TTC549 (cell line): ENCODE data around the gene PTPRD.
"Not testable (repeated sequence)": the region's sequence is repeated elsewhere in the genome, so short reads cannot be mapped to it uniquely, and the experiment has no call there.

Experiments
- FAIRE-seq: peaks from 2 replicates; lab custom pipeline; 2012; peaks lifted over from hg19 to GRCh38; lab: Jason Lieb, UNC

PTPRD gene

DNA sequence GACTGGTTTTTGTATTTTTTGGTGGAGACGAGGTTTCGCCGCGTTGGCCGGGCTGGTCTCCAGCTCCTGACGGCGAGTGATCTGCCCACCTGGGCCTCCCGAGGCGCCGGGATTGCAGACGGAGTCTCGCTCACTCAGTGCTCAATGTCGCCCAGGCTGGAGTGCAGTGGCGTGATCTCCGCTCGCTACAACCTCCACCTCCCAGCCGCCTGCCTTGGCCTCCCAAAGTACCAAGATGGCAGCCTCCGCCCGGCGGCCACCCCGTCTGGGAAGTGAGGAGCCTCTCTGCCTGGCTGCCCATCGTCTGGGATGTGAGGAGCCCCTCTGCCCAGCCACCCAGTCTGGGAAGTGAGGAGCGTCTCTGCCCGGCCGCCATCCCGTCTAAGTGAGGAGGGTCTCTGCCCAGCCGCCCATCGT, 163.6 kb downstream of the PTPRD start:
- FAIRE-seq = not testable (repeated sequence)

DNA sequence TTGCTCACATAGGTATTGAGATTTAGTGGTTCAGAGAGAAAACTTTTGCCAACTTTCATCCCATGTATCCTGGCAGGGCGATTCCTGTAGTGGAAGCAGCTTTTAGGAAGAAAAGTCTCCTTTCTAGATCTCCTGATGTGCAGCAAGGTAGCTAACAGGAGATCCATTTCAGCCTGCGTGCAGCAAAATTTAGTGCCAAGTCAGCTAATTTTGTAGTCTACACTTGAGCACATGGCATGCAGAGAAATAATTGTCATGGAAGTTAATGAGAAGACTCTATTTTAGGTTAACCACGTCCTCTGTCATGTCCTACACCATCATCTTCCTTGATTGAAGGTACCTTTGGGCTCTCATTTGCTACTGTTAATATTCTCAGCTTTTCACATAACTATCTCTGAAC, 165.8 kb downstream of the PTPRD start:
- FAIRE-seq = no peak

DNA sequence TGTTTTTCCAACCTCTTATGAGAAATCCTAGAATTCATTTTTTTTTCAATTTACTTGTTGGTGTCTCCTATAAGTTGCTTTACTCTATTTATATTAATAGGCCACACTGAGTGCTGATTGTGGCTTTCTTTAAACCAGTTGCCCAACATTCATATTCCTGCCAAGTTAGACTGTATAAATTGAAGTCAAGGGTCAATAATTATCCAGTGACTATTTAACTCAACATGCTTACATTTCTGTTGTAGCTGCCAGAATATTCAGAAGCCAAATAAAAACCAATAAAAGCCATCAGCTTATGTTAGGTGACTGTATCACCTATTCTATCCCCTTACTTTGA, 169.0 kb downstream of the PTPRD start:
- FAIRE-seq = no peak

DNA sequence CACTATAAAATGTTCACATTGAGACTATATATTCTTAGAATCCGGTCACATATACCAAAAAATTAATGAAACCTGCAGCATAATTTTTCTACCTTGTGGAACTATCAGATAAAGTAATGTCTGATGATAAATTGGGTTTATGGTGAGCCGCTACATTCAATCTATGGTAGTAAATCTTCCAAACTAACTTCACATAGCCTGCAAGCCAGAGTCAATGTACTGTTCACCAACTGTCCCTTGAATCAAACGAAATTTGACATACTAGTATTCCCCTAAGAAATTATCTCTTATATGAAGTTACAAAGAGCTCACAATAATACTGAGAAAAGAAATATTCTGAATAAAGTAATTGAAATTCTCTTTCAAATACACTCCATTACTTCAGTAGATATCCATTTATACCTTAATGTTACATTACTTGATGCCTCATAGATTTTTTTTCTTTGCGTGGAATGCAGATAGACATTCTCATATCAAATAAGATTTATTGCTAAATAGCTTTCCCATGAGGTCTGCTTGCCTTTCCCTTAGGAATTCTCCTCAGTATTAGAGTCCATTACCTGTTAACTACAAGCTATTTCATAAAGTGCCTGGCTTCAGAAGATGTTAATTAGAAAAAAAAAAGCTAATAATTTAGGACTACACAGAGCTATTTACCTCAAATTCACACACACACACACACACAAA, 169.5 kb downstream of the PTPRD start:
- no peak for FAIRE-seq

DNA sequence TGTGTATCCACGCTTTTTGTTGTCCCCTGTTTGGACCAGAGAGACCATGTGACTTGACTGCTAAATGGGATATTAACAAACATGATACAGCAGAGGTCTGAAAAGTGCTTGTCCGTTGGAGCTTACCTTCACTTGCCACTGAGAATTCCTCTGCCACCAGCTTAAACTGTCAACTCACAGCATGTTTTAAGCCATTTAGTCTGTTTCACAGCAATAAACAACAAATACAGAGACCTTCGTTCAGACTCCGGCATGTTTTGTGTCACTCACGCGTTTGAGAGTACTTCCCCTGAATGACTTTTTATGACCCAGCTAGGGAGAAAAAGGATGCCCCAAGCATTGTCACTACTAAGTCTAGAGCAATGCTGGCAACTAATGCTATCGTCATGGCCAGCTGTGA, 173.8 kb downstream of the PTPRD start:
- FAIRE-seq = no peak

DNA sequence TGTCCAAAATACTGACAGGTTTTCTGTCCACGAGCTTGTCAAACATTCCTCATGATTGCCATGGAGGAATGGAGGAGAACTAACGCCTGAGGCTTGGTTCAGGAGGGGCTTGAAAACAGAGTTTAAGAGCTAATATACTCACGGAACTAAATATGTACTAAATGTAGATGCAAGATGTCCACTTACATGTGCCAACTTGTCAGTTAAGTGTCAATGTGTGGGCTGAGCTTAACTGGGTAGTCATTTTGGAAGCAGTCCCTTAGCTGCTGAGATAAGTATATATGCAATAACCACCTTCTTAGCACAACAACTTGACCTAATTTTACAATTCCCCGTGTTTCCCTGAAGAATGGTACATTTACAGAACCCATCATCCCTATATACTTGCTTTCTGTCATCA, 176.0 kb downstream of the PTPRD start:
- FAIRE-seq = no peak

DNA sequence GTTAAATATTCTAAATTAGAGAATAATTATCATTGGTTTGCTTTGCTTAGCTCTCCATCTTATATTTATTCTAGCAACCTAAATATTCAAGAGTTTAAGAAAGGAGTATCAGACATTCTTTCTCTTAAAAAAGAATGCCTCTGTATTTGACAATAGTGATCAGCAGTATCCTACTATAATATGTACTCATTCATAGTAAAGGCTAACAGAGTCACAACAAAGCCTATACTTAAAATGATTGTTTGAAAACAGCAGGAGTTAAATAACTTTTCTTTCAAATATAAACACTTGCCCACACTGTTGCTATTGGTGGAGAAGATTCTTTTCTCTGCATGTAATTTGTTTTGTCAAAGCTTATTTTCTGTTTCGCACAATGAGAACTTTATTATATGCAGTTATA, 178.4 kb downstream of the PTPRD start:
- no peak for FAIRE-seq

DNA sequence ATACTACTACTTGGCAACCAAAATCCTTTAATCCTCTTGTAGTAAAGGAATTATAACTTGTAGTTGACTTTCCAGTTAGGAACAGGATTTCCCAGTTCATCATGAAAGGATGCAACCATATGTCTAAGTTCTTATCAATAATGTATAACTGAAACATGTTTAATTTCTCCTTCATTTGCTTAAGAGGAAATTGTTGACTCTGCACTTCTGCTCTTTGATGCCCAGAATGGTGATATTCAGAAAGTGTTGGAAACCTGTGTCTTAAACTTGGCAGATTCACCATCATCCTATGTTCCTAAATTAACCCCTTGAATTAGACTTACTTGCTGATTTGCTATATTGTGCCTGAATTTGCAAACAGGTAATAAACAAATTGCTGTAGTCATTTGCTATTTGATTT, 201.5 kb downstream of the PTPRD start:
- FAIRE-seq = no peak

DNA sequence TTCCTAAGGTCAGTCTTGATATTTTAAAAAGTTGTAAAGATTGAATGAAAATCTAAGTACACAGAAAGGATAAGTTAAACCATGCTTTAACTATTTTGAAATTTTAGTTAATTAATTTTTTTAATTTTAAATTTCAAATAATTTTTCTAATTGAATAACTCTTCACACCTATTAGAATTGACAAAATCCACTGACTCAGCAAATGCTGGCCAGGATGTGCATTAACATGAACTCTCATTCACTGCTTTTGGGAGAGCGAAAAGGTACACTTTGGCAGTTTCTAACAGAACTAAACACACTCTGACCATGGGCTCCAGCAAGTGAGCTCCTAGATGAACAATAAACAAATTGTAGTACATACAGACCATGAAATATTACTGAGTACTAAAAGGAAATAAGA, 209.5 kb downstream of the PTPRD start:
- FAIRE-seq = no peak

DNA sequence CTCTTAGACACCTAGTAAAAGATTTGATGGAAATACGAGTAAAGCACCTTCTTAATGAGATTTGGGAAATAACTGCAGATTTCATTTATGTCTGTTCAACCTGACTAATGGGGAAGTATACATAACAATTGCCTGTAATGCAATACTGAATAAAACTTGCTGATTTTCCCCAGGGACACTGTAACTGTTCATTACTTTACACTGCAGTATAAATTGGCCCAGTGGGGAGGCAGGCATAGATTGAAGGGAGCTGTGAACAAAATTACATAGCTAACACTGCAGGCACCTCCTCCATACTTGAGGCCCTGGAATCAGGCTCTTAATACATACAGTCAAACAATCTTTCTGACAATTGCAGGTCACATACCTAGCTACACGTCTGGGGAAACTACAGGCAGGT, 216.2 kb downstream of the PTPRD start:
- FAIRE-seq = no peak

DNA sequence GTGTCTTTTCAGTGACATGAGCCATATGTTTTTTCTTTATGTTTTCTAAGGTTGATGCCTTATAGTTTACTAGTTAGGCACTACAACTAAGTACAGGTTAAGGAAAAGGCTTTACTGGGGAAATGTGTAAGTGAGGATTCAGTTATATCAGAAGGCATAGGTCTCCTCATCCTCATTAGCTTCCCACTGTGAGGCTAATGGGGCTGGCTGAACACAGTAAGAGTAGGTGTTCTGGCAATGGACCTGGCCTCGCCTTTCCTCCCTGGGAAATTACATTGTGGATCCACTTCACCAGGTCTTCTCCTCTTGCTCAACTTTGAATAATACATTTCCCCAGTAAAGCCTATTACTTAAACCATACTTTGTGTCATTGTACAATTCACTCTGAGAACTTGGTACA, 225.5 kb downstream of the PTPRD start:
- no peak for FAIRE-seq

DNA sequence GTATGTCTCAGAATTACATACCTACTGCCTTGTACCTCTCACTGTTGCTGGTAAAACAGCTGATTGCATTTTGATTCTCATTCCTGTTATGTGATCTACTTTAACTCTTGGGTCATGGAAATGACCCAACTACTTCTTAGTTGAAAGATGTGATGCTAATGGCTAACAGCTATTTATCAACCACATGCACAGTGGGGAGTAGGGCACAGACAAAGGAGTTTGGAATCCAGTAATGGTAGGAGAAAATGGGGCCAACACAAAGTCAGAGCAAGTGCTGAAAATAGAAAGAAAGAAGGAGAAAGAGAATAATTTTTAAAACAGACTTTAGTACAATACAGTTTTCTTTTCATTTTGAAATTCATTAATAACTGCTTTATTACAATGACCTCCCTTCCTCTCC, 241.0 kb downstream of the PTPRD start:
- no peak for FAIRE-seq

DNA sequence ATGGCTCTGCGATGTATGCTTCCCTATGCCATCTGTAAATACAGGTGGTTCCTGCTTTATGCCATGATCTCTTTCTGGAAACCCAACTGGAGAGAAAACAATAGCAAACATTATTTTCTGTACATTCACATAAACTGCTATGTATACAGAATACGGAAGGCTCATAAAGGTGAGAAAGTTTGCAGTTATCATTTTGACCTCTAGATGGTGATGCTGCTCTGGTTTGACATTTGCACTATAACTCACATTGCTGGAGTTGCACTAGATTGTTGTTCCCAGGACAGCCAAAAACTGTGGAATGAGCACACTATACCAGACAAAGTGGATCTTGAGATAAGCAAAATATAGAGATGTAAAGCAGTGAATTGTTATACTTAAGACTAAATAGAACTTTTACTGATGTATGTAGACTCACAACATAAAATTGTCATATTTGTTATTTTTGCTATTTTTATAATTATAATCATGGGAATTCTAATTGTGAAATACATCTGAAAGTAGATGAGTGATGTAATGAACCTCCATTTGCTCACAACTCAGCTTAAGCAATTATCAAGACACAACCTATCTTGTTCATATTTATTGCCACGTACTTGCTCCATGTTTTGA, 246.5 kb downstream of the PTPRD start:
- peak; percentile 89 for FAIRE-seq

DNA sequence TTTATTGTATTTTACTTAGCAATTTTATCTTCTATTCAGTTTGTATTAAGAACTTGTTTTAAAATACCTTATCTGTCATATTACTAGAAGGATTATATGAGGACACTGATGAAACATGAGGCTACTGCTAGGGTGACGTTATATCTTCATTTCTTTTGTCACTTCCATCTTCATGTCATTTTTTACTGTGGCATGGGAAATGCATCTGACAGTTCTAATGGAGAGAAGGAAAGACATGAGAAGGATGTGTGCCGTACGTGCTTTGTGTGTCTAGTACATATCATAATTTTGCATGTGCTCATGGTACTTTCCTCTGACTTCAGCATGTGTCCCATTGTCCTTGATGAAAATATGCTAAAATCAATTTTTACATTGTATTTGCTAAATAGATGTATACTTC, 258.2 kb downstream of the PTPRD start:
- FAIRE-seq = no peak

DNA sequence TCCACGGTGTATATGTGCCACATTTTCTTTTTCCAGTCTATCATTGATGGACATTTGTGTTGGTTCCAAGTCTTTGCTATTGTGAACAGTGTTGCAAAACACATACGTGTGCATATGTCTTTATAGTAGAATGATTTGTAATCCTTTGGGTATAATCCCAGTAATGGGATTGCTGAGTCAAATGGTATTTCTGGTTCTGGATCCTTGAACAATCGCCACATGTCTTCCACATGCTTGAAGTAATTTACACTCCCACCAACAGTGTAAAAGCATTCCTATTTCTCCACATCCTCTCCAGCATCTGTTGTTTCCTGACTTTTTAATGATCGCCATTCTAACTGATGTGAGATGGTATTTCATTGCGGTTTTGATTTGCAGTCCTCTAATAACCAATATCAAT, 267.2 kb downstream of the PTPRD start:
- not testable (repeated sequence) for FAIRE-seq

DNA sequence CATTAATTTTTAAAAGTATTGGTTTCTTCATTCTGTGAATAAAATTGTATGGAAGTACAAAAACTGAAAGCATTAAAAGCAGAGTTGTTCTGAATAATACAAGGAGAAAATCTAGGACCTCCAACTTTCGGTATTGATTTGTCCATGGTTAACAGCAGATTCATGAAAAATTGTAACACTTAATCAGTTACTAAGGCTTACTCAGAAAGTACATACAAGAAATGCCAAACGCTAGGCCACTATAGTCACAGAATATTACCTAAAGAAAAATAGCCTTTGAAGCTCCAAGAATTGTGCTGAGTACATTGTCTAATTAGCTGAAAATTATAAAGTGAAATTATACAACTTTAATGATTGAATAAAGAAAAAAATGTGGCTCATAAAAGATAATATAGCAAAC, 271.7 kb downstream of the PTPRD start:
- FAIRE-seq = no peak

DNA sequence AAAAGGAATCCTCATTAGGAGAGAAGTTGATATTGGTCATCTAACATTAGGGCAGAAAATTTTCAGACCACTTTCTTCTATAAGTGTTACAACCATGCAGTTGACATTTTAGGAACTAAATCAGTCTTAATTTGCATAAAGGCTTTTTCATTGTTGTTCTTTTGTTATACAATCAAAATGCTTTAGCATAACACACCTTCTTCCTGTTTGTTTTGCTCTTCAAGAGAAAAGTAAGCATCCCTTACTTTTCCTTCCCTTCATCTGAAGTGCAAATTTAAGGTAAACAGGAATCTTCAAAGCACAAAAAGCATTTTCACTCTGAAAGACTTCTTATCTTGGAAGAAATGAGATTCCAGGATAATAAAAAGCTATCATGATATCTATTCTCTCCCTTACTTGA, 273.6 kb downstream of the PTPRD start:
- no peak for FAIRE-seq

DNA sequence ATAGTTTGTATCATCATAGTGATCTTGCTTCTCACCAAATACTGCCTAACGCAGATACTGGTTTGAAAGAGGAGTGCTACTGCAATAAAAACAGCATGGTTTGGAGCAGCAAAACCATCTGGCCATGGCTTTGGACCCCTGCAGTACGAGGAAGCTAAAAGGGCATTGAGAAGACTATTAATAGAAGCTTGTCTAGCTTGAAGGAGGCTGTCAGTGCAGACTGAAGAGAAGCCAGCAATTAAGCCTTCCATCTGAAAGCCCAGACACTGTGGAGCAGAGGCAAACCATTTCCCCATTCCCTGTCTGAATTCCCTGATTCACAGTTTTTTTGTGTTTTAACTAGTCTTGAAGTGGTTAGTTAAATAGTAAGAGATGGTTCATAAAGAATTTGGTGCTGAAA, 281.6 kb downstream of the PTPRD start:
- no peak for FAIRE-seq

DNA sequence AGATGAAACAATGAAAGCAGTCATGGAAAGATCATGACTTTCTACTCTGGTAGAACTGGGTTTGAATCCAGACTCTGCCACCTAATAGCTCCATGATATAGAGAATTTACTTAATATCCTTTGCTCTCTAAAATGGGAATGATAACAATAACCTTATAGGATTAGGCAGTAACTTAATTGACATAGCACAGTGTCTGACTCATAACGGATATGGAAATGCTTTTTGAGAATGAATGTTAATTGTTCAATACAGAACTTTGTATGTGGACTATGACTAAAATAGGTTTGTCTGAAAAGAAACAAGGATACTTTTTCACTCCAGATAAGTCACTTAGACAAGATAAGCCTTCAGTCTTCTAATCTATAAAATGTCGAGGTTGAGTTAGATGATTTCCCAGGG, 330.7 kb downstream of the PTPRD start:
- no peak for FAIRE-seq

DNA sequence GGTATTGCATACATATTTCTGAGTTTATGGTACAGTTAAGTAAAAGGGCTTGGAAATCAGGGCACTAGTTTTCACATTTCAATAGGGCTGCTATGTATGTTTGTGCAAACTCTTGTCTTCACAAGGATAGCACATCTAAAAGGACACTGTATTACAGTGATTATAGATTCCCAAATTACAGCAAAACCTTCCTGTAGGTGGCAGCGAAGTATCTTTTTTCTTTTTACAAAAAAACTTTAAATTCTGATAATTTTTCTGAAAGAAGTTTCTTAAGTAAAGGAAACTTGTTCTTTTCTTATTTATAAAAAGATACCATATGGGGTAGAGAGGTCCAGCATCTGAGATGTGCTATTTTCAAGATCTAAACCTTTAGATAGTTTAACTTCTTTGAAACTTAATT, 337.8 kb downstream of the PTPRD start:
- peak; percentile 56 for FAIRE-seq

DNA sequence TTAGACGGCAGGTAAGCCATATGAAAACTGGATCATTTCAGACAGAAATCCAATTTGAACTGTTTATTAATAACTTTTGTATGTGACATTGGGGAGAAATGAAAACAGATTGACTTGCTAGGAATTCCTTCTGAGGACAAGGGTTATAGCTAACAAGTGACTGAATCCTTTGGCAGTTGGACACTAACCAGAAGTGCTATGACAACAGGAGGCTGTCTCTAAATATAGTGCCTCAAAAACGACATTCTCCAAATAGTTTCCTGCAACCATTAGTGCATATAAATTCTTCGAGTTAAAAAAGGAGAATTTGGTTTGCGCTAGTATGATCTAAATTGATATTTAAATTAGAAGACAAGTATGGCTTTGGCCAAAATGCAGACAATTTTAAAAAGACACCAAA, 338.6 kb downstream of the PTPRD start:
- FAIRE-seq = no peak

DNA sequence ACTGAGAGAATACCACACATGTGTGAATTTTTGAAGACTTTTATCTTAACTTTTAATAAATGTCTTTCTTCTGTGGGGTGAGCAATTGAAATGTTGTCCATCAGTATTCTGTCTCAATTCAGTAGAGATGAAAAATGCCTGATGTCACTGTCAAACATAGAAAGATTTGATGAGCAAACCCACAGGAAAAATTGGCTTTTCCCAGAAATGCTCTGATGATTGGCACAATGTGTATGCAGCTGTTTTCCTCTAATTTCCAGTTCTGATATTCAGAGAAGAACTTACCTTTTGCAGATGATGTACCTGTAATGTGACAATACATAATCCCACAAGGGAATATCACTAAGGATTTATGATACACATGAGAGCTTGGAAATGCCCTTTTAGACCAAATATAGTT, 340.0 kb downstream of the PTPRD start:
- FAIRE-seq = no peak

DNA sequence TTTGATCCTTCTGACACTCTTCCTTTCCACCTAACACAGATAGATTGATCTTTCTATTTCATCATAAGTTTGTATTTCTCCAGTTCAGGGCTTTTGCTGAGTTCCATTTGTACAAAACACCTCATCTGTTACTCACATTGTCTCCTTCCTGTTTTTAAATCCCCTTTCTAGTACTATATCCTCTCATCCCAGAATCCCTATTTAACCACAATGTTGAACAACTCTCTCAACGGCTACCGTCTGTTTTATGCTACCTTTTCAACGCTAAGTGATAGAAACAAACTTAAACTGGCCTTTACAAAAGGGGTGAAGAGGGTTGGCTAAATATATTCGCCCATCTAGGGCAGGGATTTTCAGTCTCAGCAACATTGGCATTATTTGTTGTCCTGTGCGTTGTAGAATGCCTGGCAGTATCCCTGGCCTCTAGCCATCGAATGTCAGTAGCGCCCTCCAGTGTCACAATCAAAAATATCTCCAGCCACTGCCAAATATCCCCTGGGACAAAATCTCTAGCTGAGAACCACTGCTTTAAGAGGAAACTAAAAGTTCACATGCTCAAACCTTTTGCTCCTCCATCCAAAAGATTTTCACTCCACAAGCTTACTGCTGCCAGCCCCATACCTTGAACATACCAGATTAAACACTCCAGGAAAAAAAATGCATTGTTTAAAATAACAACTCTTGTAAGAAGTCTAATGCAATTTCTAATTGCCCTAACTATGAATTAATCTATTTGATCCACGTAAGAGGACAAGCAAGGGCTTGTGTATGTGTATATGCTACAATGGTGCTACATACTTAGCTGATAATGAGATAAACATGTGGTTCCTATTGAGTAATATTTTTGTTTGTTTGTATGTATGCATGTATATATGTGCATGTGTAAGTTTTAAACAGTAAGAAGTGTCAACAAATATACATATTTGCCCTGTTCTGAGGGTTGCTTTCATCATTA, 344.0 kb downstream of the PTPRD start:
- FAIRE-seq = peak; percentile 46
